ENCODE data around the gene FBXO48.
"Not testable (repeated sequence)": the region's sequence is repeated elsewhere in the genome, so short reads cannot be mapped to it uniquely, and the experiment has no call there.

The FBXO48 gene

GRCh38 chr2:68467077-68467960 is at the start of gene FBXO48, which contains the start of gene APLF:
TSS of gene FBXO48 (minus strand) at chr2:68467294. CDS start at chr2:68465145, 2,149 bp downstream.
TSS of gene APLF (plus strand) at chr2:68467585. CDS start at chr2:68467732, 147 bp downstream.
- DNase-seq (ENCODE audit: low read depth, low spot score): peak; percentile 97

GRCh38 chr2:68516051-68516955 is 49.2 kb upstream of the FBXO48 start:
- DNase-seq (ENCODE audit: low read depth, low spot score): no peak

- DNase-seq (ENCODE audit: low read depth, low spot score): no peak
Observed at GRCh38 chr2:68514316-68514929, 47.3 kb upstream of the FBXO48 start.

GRCh38 chr2:68512966-68513365 is 45.9 kb upstream of the FBXO48 start:
- DNase-seq (ENCODE audit: low read depth, low spot score): no peak

- DNase-seq (ENCODE audit: low read depth, low spot score): no peak
Observed at GRCh38 chr2:68512326-68512725, 45.2 kb upstream of the FBXO48 start.

GRCh38 chr2:68506170-68506569 is 39.1 kb upstream of the FBXO48 start:
- no peak for DNase-seq (ENCODE audit: low read depth, low spot score)

GRCh38 chr2:68505603-68506159 is 38.6 kb upstream of the FBXO48 start:
- no peak for DNase-seq (ENCODE audit: low read depth, low spot score)

- DNase-seq (ENCODE audit: low read depth, low spot score): no peak
Observed at GRCh38 chr2:68501768-68502167, 34.7 kb upstream of the FBXO48 start.

- DNase-seq (ENCODE audit: low read depth, low spot score): no peak
Observed at GRCh38 chr2:68500649-68501048, 33.6 kb upstream of the FBXO48 start.

GRCh38 chr2:68499133-68499532 is 32.0 kb upstream of the FBXO48 start:
- no peak for DNase-seq (ENCODE audit: low read depth, low spot score)

GRCh38 chr2:68491582-68491981 is 24.5 kb upstream of the FBXO48 start:
- DNase-seq (ENCODE audit: low read depth, low spot score): no peak

- no peak for DNase-seq (ENCODE audit: low read depth, low spot score)
Observed at GRCh38 chr2:68489282-68489681, 22.2 kb upstream of the FBXO48 start.

- not testable (repeated sequence) for DNase-seq (ENCODE audit: low read depth, low spot score)
Observed at GRCh38 chr2:68488605-68489004, 21.5 kb upstream of the FBXO48 start.

- no peak for DNase-seq (ENCODE audit: low read depth, low spot score)
Observed at GRCh38 chr2:68487773-68488355, 20.8 kb upstream of the FBXO48 start.

GRCh38 chr2:68483011-68483410 is 15.9 kb upstream of the FBXO48 start:
- DNase-seq (ENCODE audit: low read depth, low spot score): no peak

GRCh38 chr2:68482296-68482820 is 15.3 kb upstream of the FBXO48 start:
- DNase-seq (ENCODE audit: low read depth, low spot score): no peak

- DNase-seq (ENCODE audit: low read depth, low spot score): no peak
Observed at GRCh38 chr2:68478688-68479087, 11.6 kb upstream of the FBXO48 start.

- DNase-seq (ENCODE audit: low read depth, low spot score): no peak
Observed at GRCh38 chr2:68476454-68476853, 9.4 kb upstream of the FBXO48 start.

- DNase-seq (ENCODE audit: low read depth, low spot score): no peak
Observed at GRCh38 chr2:68475576-68475975, 8.5 kb upstream of the FBXO48 start.

GRCh38 chr2:68475110-68475509 is 8.0 kb upstream of the FBXO48 start:
- DNase-seq (ENCODE audit: low read depth, low spot score): no peak
